Transverse colon (tissue), 4 donors: ENCODE measurements around the gene ALDH9A1. TPM values are rescaled to one million over a fixed set of nuclear protein-coding genes. Genes with fewer than 3 reads are reported as not detected.

Experiments
- DNase-seq: peaks from one replicate; pipeline ENCODE4 v3.0.0-alpha.2; 2019
- H3K27ac ChIP-seq, 4 donors: fragments of 200-600 bp; sonication (generic); 2 replicates each; pipeline ENCODE4 v1.5.1; 2016 to 2018; ENCODE audit warnings: inconsistent platforms in 4 of 4
- H3K27me3 ChIP-seq: fragments of 200-600 bp; sonication (generic); 2 replicates; pipeline ENCODE4 v1.5.1; 2017; ENCODE audit warnings: inconsistent platforms
- H3K36me3 ChIP-seq, 4 donors: fragments of 200-600 bp; sonication (generic); 2 replicates each; pipeline ENCODE4 v1.5.1; 2017 to 2019; ENCODE audit warnings: inconsistent platforms in 4 of 4
- H3K4me1 ChIP-seq, 4 donors: fragments of 200-600 bp; sonication (generic); 2 replicates each; pipeline ENCODE4 v1.5.1; 2017 to 2020; ENCODE audit warnings: inconsistent platforms in 4 of 4
- H3K4me3 ChIP-seq, 4 donors: fragments of 200-600 bp; sonication (generic); 1 replicate in 1 of 4; 2 replicates in 3 of 4; pipeline versions ENCODE4 v1.5.1 to v1.6.1; 2017 to 2019; ENCODE audit warnings: inconsistent platforms in 4 of 4
- H3K9me3 ChIP-seq, 2 donors: fragments of 200-600 bp; sonication (generic); 2 replicates each; pipeline ENCODE4 v1.5.1; 2017 to 2019; ENCODE audit warnings: inconsistent platforms in 2 of 2
- EP300 ChIP-seq: sonication (generic); formaldehyde crosslinking; IDR thresholded peaks from one replicate; pipeline ENCODE4 v1.6.1; 2017; ENCODE audit warnings: antibody characterized with exemption, low read depth
- POLR2A ChIP-seq: fragments of 450-650 bp; IDR thresholded peaks from one replicate; pipeline ENCODE4 v1.6.1; 2016; ENCODE audit warnings: antibody characterized with exemption, mild to moderate bottlenecking, moderate library complexity
- POLR2AphosphoS5 ChIP-seq, 3 donors: sonication (generic); formaldehyde crosslinking; IDR thresholded peaks; one replicate each; pipeline ENCODE4 v1.6.1; 2016; ENCODE audit warnings: antibody characterized with exemption in 3 of 3
- WGBS, 2 donors: methylation state at CpG; one replicate each; pipeline ENCODE4 v1.1.5; 2018; ENCODE audit warnings: low coverage in 1 of 2; 5-methylcytosine and 5-hydroxymethylcytosine counted together
- in situ Hi-C, 4 donors: fragments of 200-750 bp; cut with MboI; loops; one replicate each; pipeline versions ENCODE4 v1.15.0 to v1.15.1; 2017; ENCODE audit warnings: low sequenced_read_pairs in 3 of 4, low pct_ligation_motif_present in 1 of 4, low pct_unique_long_range_greater_than_20kb in 1 of 4
- intact Hi-C: fragments of 100-400 bp; cut with DNase I; formaldehyde crosslinking; loops from one replicate; pipeline ENCODE4 v1.15.1; 2023; ENCODE audit warnings: low total_unique reads
- total RNA-seq, 4 donors: library from RNA; depleted of rRNA; stranded (reverse); fragments of >200 nt; gene quantifications; one replicate each; pipeline ENCODE4 v1.1.0, GENCODE V29; 2016
- TF ChIP-seq, protein P1 (sequence below), 5 experiments: fragments of 200-600 bp in 3 of 5; fragments of 450-650 bp in 2 of 5; sonication (generic) in 3 of 5; IDR thresholded peaks; 1 replicate in 2 of 5; 2 replicates in 3 of 5; pipeline ENCODE4 v1.5.1; 2016 to 2017; ENCODE audit warnings: antibody characterized with exemption in 5 of 5, inconsistent platforms in 3 of 5, mild to moderate bottlenecking in 2 of 5, moderate library complexity in 1 of 5

Gene ALDH9A1
- total RNA-seq, 4 donors from 2014 or later = 15.3 to 103 (median 59.5) TPM

DNA sequence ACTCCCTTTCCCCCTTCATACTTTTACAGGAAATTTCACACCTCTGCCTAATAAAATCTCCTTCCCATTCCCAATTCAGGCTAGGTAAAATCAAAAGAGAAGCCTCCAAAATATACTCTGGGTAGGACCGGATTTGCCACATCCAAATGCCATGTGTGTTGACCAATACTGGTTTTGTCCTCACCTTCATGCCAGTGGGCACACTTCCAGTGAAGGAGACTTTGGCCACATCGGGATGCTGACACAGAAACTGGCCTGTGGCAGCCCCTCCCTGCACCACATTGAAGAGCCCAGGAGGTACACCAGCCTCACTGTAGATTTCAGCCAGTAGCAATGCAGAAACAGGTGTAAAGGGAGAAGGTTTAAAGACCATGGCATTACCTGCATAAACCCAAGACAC lies 18.1 kb downstream of the ALDH9A1 start:
- TF ChIP-seq, protein P1, sequence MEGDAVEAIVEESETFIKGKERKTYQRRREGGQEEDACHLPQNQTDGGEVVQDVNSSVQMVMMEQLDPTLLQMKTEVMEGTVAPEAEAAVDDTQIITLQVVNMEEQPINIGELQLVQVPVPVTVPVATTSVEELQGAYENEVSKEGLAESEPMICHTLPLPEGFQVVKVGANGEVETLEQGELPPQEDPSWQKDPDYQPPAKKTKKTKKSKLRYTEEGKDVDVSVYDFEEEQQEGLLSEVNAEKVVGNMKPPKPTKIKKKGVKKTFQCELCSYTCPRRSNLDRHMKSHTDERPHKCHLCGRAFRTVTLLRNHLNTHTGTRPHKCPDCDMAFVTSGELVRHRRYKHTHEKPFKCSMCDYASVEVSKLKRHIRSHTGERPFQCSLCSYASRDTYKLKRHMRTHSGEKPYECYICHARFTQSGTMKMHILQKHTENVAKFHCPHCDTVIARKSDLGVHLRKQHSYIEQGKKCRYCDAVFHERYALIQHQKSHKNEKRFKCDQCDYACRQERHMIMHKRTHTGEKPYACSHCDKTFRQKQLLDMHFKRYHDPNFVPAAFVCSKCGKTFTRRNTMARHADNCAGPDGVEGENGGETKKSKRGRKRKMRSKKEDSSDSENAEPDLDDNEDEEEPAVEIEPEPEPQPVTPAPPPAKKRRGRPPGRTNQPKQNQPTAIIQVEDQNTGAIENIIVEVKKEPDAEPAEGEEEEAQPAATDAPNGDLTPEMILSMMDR (IDR thresholded peaks at IDR 0.05) = no peak
- no peak for TF ChIP-seq POLR2AphosphoS5 (IDR thresholded peaks at IDR 0.05)
- TF ChIP-seq EP300 = no peak
- TF ChIP-seq POLR2A = no peak
- Histone ChIP-seq H3K27ac (no peak overlapping the region), H3K4me3 (no peak overlapping the region), H3K36me3 (peaks cover 0 to 37% (median 15%) of the 10 kb centered on the region in 4 donors), H3K9me3 (no peaks in the 10 kb centered on the region), H3K4me1 (peaks cover 0 to 5% (median under 1%) of the 10 kb centered on the region in 4 donors), H3K27me3 (no peaks in the 10 kb centered on the region)
- in situ Hi-C loops (no loop called here), intact Hi-C loops (no loop called here)
- no peak for DNase-seq
- WGBS, 2 donors = 25 to 71% methylated on average over 2 of the region's 2 CpGs

DNA sequence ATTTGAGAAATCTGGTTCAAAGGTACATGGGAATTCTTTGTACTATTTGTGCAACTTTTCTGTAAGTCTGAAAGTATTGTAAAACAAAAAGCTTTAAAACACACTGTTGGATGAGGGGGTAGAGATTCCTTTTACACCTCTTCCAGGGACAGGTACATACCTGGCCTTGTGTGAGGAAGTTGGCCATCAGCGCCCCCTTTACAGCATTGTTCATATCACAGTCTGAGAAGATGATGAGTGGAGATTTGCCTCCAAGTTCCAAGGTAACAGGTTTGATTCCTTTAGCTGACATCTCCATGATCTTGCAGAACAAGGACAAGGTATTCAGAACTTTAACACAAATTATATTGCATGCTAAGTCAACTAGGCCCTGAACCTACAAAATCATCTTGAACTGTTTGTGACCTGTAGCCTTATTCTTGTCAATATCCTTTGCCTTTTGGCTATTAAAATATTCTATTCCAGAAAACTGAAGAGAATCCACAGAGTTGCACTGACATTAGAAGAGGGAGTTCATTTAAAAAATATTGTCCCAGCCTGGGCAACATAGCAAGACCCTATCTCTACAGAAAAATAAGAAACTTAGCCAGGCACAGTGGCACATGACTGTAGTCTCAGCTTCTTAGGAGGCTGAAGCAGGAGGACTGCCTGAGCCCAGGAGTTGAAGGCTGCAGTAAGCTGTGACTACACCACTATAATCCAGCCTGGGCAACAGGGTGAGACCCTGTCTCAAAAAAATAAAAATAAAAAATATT lies 18.9 kb downstream of the ALDH9A1 start:
- TF ChIP-seq EP300 (no peak), POLR2AphosphoS5 (IDR thresholded peaks at IDR 0.05) (no peak), POLR2A (no peak)
- TF ChIP-seq, protein P1 (IDR thresholded peaks at IDR 0.05) = no peak
- Histone ChIP-seq H3K27me3 (no peaks in the 10 kb centered on the region), H3K4me3 (no peak overlapping the region), H3K36me3 (peaks cover 0 to 37% (median 15%) of the 10 kb centered on the region in 4 donors), H3K27ac (no peak overlapping the region), H3K4me1 (peaks cover 0 to 3% (median 0%) of the 10 kb centered on the region in 4 donors), H3K9me3 (no peaks in the 10 kb centered on the region)
- in situ Hi-C loops = no loop called here
- DNase-seq = no peak
- intact Hi-C loops = no loop called here
- 20 to 83% methylated on average over 1 of the region's 1 CpG for WGBS, 2 donors

DNA sequence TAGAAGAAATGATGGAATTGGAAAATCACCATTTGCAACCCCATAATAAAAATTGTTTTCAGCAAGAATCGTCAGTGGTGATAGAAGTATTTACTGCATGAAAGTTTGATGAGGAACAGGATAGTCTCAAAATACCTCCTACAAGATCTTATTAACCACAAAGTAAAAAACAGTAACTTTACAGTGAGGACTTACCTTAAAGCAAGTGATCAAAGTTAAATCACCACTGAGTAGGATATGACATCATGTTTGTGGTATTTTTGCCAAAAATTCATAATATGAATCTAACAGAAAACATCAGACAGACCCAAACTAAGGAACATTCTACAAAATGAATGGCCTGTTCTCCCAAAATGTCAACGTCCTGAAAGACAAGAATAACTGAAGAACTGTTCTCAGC lies 19.9 kb downstream of the ALDH9A1 start:
- WGBS, 2 donors = 0 to 11% methylated on average over 2 of the region's 2 CpGs
- no peaks in the 10 kb centered on the region for H3K9me3 ChIP-seq
- H3K4me1 ChIP-seq = no peaks in the 10 kb centered on the region
- H3K36me3 ChIP-seq = peaks cover 0 to 37% (median 15%) of the 10 kb centered on the region in 4 donors
- no peak overlapping the region for H3K27ac ChIP-seq
- in situ Hi-C loops = no loop called here
- H3K27me3 ChIP-seq = no peaks in the 10 kb centered on the region
- intact Hi-C loops = no loop called here
- H3K4me3 ChIP-seq = no peak overlapping the region
- DNase-seq = no peak
- TF ChIP-seq POLR2A = no peak
- TF ChIP-seq POLR2AphosphoS5 (IDR thresholded peaks at IDR 0.05) = no peak
- TF ChIP-seq, protein P1 (IDR thresholded peaks at IDR 0.05) = no peak
- TF ChIP-seq EP300 = no peak

DNA sequence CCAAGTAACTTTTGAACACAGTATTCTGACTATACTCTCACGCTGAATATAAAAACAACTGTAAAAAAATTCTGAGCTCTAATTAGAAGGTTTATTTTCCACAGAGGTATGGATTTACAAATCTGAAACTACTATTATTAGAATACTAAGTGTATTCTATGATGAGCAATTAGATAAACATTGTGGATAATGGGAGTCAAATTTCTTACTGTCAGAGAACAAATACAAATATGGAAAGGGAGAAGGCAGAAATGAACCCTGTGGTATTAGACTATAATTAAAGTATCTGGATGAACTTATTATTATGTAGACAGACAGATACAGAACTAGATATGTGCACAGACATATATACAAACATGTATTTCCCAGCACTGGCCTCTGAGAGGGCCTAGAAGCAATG lies 22.6 kb downstream of the ALDH9A1 start:
- Histone ChIP-seq H3K4me1 (no peaks in the 10 kb centered on the region), H3K4me3 (no peak overlapping the region), H3K27ac (no peak overlapping the region), H3K9me3 (no peaks in the 10 kb centered on the region), H3K27me3 (no peaks in the 10 kb centered on the region), H3K36me3 (peaks cover 0 to 33% (median 4%) of the 10 kb centered on the region in 4 donors)
- DNase-seq = no peak
- TF ChIP-seq POLR2AphosphoS5 (IDR thresholded peaks at IDR 0.05) = no peak
- no peak for TF ChIP-seq EP300
- TF ChIP-seq, protein P1 (IDR thresholded peaks at IDR 0.05) = no peak
- no peak for TF ChIP-seq POLR2A
- intact Hi-C loops = no loop called here
- in situ Hi-C loops = no loop called here
- 96 to 100% methylated on average over 1 of the region's 1 CpG for WGBS, 2 donors
